ENCODE data around the gene RBMS3.
A peak's percentile ranks its signal among the peaks of the same experiment; 100 is the strongest.

RBMS3 gene

GRCh38 chr3:29853841-29854397 is 573.0 kb downstream of the RBMS3 start:
- DNase-seq = no peak
- intact Hi-C loops (cut with DNase I) = no loop called here

GRCh38 chr3:29854821-29855220 is 574.0 kb downstream of the RBMS3 start:
- no peak for DNase-seq
- intact Hi-C loops (cut with DNase I) = no loop called here

GRCh38 chr3:29859726-29860270 is 578.9 kb downstream of the RBMS3 start:
- intact Hi-C loops (cut with DNase I) = no loop called here
- DNase-seq = no peak

- DNase-seq = no peak
- intact Hi-C loops (cut with DNase I) = no loop called here
Observed at GRCh38 chr3:29864809-29865208, 583.9 kb downstream of the RBMS3 start.

- intact Hi-C loops (cut with DNase I) = no loop called here
- no peak for DNase-seq
Observed at GRCh38 chr3:29868543-29869101, 587.8 kb downstream of the RBMS3 start.

GRCh38 chr3:29870136-29870535 is 589.3 kb downstream of the RBMS3 start:
- intact Hi-C loops (cut with DNase I) = no loop called here
- DNase-seq = no peak

- DNase-seq = no peak
Observed at GRCh38 chr3:29871087-29871486, 590.2 kb downstream of the RBMS3 start.

GRCh38 chr3:29880809-29881208 is 599.9 kb downstream of the RBMS3 start:
- no peak for DNase-seq
- intact Hi-C loops (cut with DNase I) = no loop called here

More at GRCh38 chr3:29871087-29871486, 590.2 kb downstream of the RBMS3 start:
- intact Hi-C loops (cut with DNase I) = no loop called here

- intact Hi-C loops (cut with DNase I) = no loop called here
Observed at GRCh38 chr3:29887451-29887850, 606.6 kb downstream of the RBMS3 start.

GRCh38 chr3:29889215-29889614 is 608.3 kb downstream of the RBMS3 start:
- no peak for DNase-seq
- intact Hi-C loops (cut with DNase I) = no loop called here

More at GRCh38 chr3:29887451-29887850, 606.6 kb downstream of the RBMS3 start:
- no peak for DNase-seq

- DNase-seq = no peak
- intact Hi-C loops (cut with DNase I) = no loop called here
Observed at GRCh38 chr3:29890801-29891200, 609.9 kb downstream of the RBMS3 start.

GRCh38 chr3:29892976-29893554 is 612.2 kb downstream of the RBMS3 start:
- DNase-seq = no peak
- intact Hi-C loops (cut with DNase I) = no loop called here

- intact Hi-C loops (cut with DNase I) = no loop called here
- no peak for DNase-seq
Observed at GRCh38 chr3:29896856-29897255, 616.0 kb downstream of the RBMS3 start.

- DNase-seq = peak in 1 of 42 donors; percentile 7
- intact Hi-C loops (cut with DNase I) = no loop called here
Observed at GRCh38 chr3:29898171-29898965, 617.5 kb downstream of the RBMS3 start.

GRCh38 chr3:29899021-29899420 is 618.1 kb downstream of the RBMS3 start:
- intact Hi-C loops (cut with DNase I) = no loop called here
- no peak for DNase-seq

GRCh38 chr3:29901097-29901496 is 620.2 kb downstream of the RBMS3 start:
- no peak for DNase-seq
- intact Hi-C loops (cut with DNase I) = no loop called here

GRCh38 chr3:29903600-29903999 is 622.7 kb downstream of the RBMS3 start:
- DNase-seq = no peak
- intact Hi-C loops (cut with DNase I) = no loop called here

GRCh38 chr3:29906906-29907305 is 626.0 kb downstream of the RBMS3 start:
- intact Hi-C loops (cut with DNase I) = no loop called here
- no peak for DNase-seq

- intact Hi-C loops (cut with DNase I) = no loop called here
- no peak for DNase-seq
Observed at GRCh38 chr3:29912600-29913288, 631.9 kb downstream of the RBMS3 start.
